IgD-negative memory B cell (primary cell): ENCODE data around the gene GABARAPL1. TPM values are rescaled to one million over a fixed set of nuclear protein-coding genes. Genes with fewer than 3 reads are reported as not detected.

Experiments
- H3K27ac Mint-ChIP-seq, 3 donors: one replicate each; pipeline ENCODE4 v1.8.0; 2020 to 2022; ENCODE audit warnings: mild to moderate bottlenecking in 3 of 3, mixed read lengths in 3 of 3, moderate library complexity in 1 of 3
- H3K27me3 Mint-ChIP-seq: one replicate; pipeline ENCODE4 v1.8.0; 2021; ENCODE audit warnings: mixed read lengths
- H3K36me3 Mint-ChIP-seq: one replicate; pipeline ENCODE4 v1.8.0; 2020; ENCODE audit warnings: mild to moderate bottlenecking, mixed read lengths
- H3K4me1 Mint-ChIP-seq, 3 donors: one replicate each; pipeline ENCODE4 v1.8.0; 2020 to 2022; ENCODE audit warnings: mixed read lengths in 3 of 3, mild to moderate bottlenecking in 1 of 3
- H3K4me3 Mint-ChIP-seq, 4 donors: one replicate each; pipeline ENCODE4 v1.8.0; 2020 to 2022; ENCODE audit warnings: mild to moderate bottlenecking in 4 of 4, mixed read lengths in 4 of 4, moderate library complexity in 3 of 4
- H3K9me3 Mint-ChIP-seq, 3 donors: one replicate each; pipeline ENCODE4 v1.8.0; 2020 to 2021; ENCODE audit warnings: mixed read lengths in 3 of 3, mild to moderate bottlenecking in 1 of 3
- polyA plus RNA-seq: library from polyadenylated mRNA; unstranded; fragments of 300-500 nt; fragmentation: Illumina TruSeq; gene quantifications from one replicate; pipeline ENCODE4 v1.2.3, GENCODE V29; 2021

Gene GABARAPL1
- polyA plus RNA-seq, 1 donor from 2014 or later, result 0.68 TPM

DNA sequence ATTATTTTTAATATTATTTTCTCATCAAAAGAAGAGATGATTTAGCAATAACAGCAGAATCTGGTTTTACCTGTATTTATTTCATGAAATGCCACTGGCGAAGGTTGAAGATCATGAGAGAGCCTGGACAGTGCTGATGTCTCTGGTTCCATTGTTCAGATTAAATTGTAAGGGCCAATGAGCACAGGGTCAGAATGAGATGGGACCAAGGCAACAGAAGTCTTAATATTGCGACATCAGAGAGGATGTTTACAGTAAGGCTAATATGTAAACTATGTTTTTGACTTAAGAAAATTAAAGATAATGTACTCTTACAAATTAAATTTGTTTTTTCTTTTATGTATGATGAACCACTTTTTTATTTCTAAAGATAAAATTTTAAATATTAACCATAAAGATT lies 59.8 kb downstream of the GABARAPL1 start:
- Mint-ChIP-seq H3K4me1 (no peaks in the 10 kb centered on the region), H3K9me3 (peaks cover 0 to 6% (median 4%) of the 10 kb centered on the region in 3 donors), H3K4me3 (no peak overlapping the region)

More for the DNA sequence above, 59.8 kb downstream of the GABARAPL1 start:
- H3K36me3 Mint-ChIP-seq, result no peaks in the 10 kb centered on the region
- H3K27ac Mint-ChIP-seq, result no peak overlapping the region
- H3K27me3 Mint-ChIP-seq, result peaks cover 1% of the 10 kb centered on the region

Other genes starting within 250 kb of the GABARAPL1 start
- 0.55 TPM for gene CLEC12A, start 241.5 kb upstream of the GABARAPL1 start, polyA plus RNA-seq
- gene CLEC1B, start 213.8 kb upstream of the GABARAPL1 start, polyA plus RNA-seq, result not detected
- gene CLEC12B, start 202.2 kb upstream of the GABARAPL1 start, polyA plus RNA-seq, result not detected
- not detected for gene CLEC9A, start 182.2 kb upstream of the GABARAPL1 start, polyA plus RNA-seq
- not detected for gene CLEC1A, start 113.9 kb upstream of the GABARAPL1 start, polyA plus RNA-seq
- gene CLEC7A, start 82.7 kb upstream of the GABARAPL1 start, polyA plus RNA-seq, result 1.9 TPM
- gene OLR1, start 40.7 kb upstream of the GABARAPL1 start, polyA plus RNA-seq, result not detected
- not detected for gene TMEM52B, start 33.8 kb upstream of the GABARAPL1 start, polyA plus RNA-seq
- gene KLRD1, start 95.0 kb downstream of the GABARAPL1 start, polyA plus RNA-seq, result 13.1 TPM
- gene KLRK1, start 177.2 kb downstream of the GABARAPL1 start, polyA plus RNA-seq, result 15.8 TPM
- gene KLRC4, start 196.9 kb downstream of the GABARAPL1 start, polyA plus RNA-seq, result not detected
- gene KLRC3, start 207.7 kb downstream of the GABARAPL1 start, polyA plus RNA-seq, result not detected
- gene KLRC2, start 223.1 kb downstream of the GABARAPL1 start, polyA plus RNA-seq, result not detected
- gene KLRC1, start 240.5 kb downstream of the GABARAPL1 start, polyA plus RNA-seq, result 4.5 TPM